ENCODE data around the gene PRICKLE2. TPM values are rescaled to one million over a fixed set of nuclear protein-coding genes. Genes with fewer than 3 reads are reported as not detected.

Gene PRICKLE2
- total and polyA plus RNA-seq, 7 donors: 0.34 to 4.9 (median 2.2) TPM

- DNase-seq (no peak), ATAC-seq (no peak)
- no peaks in the 10 kb centered on the region for H3K36me3 ChIP-seq (ENCODE audit: insufficient read depth in 1 of 2, low read depth in 1 of 2)
- TF ChIP-seq CTCF (IDR thresholded peaks at IDR 0.05): no peak
- 73 to 76% (median 75%) methylated on average over 9 of the region's 9 CpGs for WGBS, 3 donors
- no peak overlapping the region for H3K4me3 ChIP-seq
- no peaks in the 10 kb centered on the region for H3K9me3 ChIP-seq
- no peaks in the 10 kb centered on the region for H3K27me3 ChIP-seq (ENCODE audit: insufficient read depth in 3 of 3, low read length in 2 of 3)
- peak overlapping the region; percentile 63 for H3K27ac ChIP-seq
- H3K4me1 ChIP-seq: peaks cover 6% of the 10 kb centered on the region
- intact Hi-C loops (cut with DNase I): no loop called here
These were observed 11.9 kb downstream of the PRICKLE2 start for GRCh38 chr3:64213224-64213878.

GRCh38 chr3:64209866-64210621 lies 15.2 kb downstream of the PRICKLE2 start:
- Histone ChIP-seq H3K9me3 (no peaks in the 10 kb centered on the region), H3K27ac (peak overlapping the region; percentile 34), H3K27me3 (ENCODE audit: insufficient read depth in 3 of 3, low read length in 2 of 3) (no peaks in the 10 kb centered on the region), H3K4me1 (peaks cover 9% of the 10 kb centered on the region), H3K4me3 (no peak overlapping the region), H3K36me3 (ENCODE audit: insufficient read depth in 1 of 2, low read depth in 1 of 2) (no peaks in the 10 kb centered on the region)
- DNase-seq (peak; percentile 80 to 84), ATAC-seq (peak; percentile 28 to 89 (median 79))
- 20 to 32% (median 21%) methylated on average over 12 of the region's 12 CpGs for WGBS, 3 donors
- intact Hi-C loops (cut with DNase I): no loop called here
- TF ChIP-seq CTCF (IDR thresholded peaks at IDR 0.05): no peak

- H3K27ac ChIP-seq: no peak overlapping the region
- intact Hi-C loops (cut with DNase I): no loop called here
These were observed 17.8 kb downstream of the PRICKLE2 start for GRCh38 chr3:64207289-64208080.

More at GRCh38 chr3:64207289-64208080, 17.8 kb downstream of the PRICKLE2 start:
- ATAC-seq (no peak), DNase-seq (no peak)
- H3K27me3 ChIP-seq (ENCODE audit: insufficient read depth in 3 of 3, low read length in 2 of 3): peaks cover 0 to 2% (median 0%) of the 10 kb centered on the region in 3 donors
- 37 to 49% (median 39%) methylated on average over 14 of the region's 14 CpGs for WGBS, 3 donors
- H3K4me3 ChIP-seq: no peak overlapping the region
- H3K4me1 ChIP-seq: peaks cover 9% of the 10 kb centered on the region
- TF ChIP-seq CTCF (IDR thresholded peaks at IDR 0.05): no peak
- no peaks in the 10 kb centered on the region for H3K9me3 ChIP-seq
- H3K36me3 ChIP-seq (ENCODE audit: insufficient read depth in 1 of 2, low read depth in 1 of 2): no peaks in the 10 kb centered on the region
